ENCODE results near the gene CHRNB1. TPM values are rescaled to one million over a fixed set of nuclear protein-coding genes. Genes with fewer than 3 reads are reported as not detected.

Gene CHRNB1
- polyA plus RNA-seq, 1 donor (not counting 4 experiments of a cell fraction or from before 2014, with no cell fraction given): 22.0 TPM

- Histone ChIP-seq H3K27ac (ENCODE audit: control insufficient read depth, insufficient read depth, low read length) (no peak overlapping the region), H3K9ac (ENCODE audit: control insufficient read depth, extremely low read depth, insufficient read depth, low read length) (no peak overlapping the region), H3K4me3 (ENCODE audit: control insufficient read depth in 2 of 3, extremely low read depth in 1 of 3, insufficient read depth in 2 of 3, low read depth in 1 of 3, low read length in 3 of 3) (no peak overlapping the region), H4K20me1 (ENCODE audit: control insufficient read depth, extremely low read depth, insufficient read depth, low read length) (peaks cover 38% of the 10 kb centered on the region), H2AFZ (ENCODE audit: control insufficient read depth, low read length) (no peak overlapping the region), H3K4me2 (ENCODE audit: control insufficient read depth, extremely low read depth, insufficient read depth, low read depth, low read length) (no peak overlapping the region), H3K36me3 (ENCODE audit: control insufficient read depth in 2 of 2, extremely low read depth in 1 of 2, insufficient read depth in 2 of 2, low read length in 2 of 2) (peaks cover 22 to 23% of the 10 kb centered on the region in 2 experiments), H3K4me1 (ENCODE audit: control insufficient read depth, extremely low read depth, insufficient read depth, low read length) (peaks cover 12% of the 10 kb centered on the region), H3K79me2 (ENCODE audit: control insufficient read depth, insufficient read depth, low read length) (peaks cover 99% of the 10 kb centered on the region), H3K27me3 (ENCODE audit: control insufficient read depth, extremely low read depth, insufficient read depth, low read length) (no peaks in the 10 kb centered on the region), H3K9me3 (ENCODE audit: control insufficient read depth, low read depth, low read length) (no peaks in the 10 kb centered on the region), H3K9me1 (ENCODE audit: control insufficient read depth, extremely low read depth, insufficient read depth, low read length) (peaks cover 4% of the 10 kb centered on the region)
- FAIRE-seq: no peak
- dilution Hi-C loops (cut with MboI; ENCODE audit: extremely low pct_ligation_motif_present, low sequenced_read_pairs): no loop called here
- TF ChIP-seq CTCF (optimal IDR thresholded peaks at IDR 0.05 in 1 of 3, IDR thresholded peaks at IDR 0.05 in 1 of 3, conservative IDR thresholded peaks at IDR 0.05 in 1 of 3; ENCODE audit: extremely low read depth in 1 of 3, insufficient read depth in 2 of 3, low read length in 3 of 3) (no peak), EZH2 (IDR thresholded peaks at IDR 0.05; ENCODE audit: low read length) (no peak)
- no peak for DNase-seq (ENCODE audit: low read depth, low spot score)
Measured at GRCh38 chr17:7491583-7491982, 46.7 kb downstream of the CHRNB1 start.

GRCh38 chr17:7493941-7494340 lies 49.1 kb downstream of the CHRNB1 start:
- peaks cover 40 to 43% of the 10 kb centered on the region in 2 experiments for H3K36me3 ChIP-seq (ENCODE audit: control insufficient read depth in 2 of 2, extremely low read depth in 1 of 2, insufficient read depth in 2 of 2, low read length in 2 of 2)
- no peak for FAIRE-seq

More at GRCh38 chr17:7493941-7494340, 49.1 kb downstream of the CHRNB1 start:
- no peak overlapping the region for H3K4me2 ChIP-seq (ENCODE audit: control insufficient read depth, extremely low read depth, insufficient read depth, low read depth, low read length)
- H3K79me2 ChIP-seq (ENCODE audit: control insufficient read depth, insufficient read depth, low read length): peaks cover 85% of the 10 kb centered on the region
- H3K9me3 ChIP-seq (ENCODE audit: control insufficient read depth, low read depth, low read length): no peaks in the 10 kb centered on the region
- H3K27ac ChIP-seq (ENCODE audit: control insufficient read depth, insufficient read depth, low read length): no peak overlapping the region
- H4K20me1 ChIP-seq (ENCODE audit: control insufficient read depth, extremely low read depth, insufficient read depth, low read length): peaks cover 39% of the 10 kb centered on the region
- no peaks in the 10 kb centered on the region for H3K27me3 ChIP-seq (ENCODE audit: control insufficient read depth, extremely low read depth, insufficient read depth, low read length)
- TF ChIP-seq CTCF (optimal IDR thresholded peaks at IDR 0.05 in 1 of 3, IDR thresholded peaks at IDR 0.05 in 1 of 3, conservative IDR thresholded peaks at IDR 0.05 in 1 of 3; ENCODE audit: extremely low read depth in 1 of 3, insufficient read depth in 2 of 3, low read length in 3 of 3) (no peak), EZH2 (IDR thresholded peaks at IDR 0.05; ENCODE audit: low read length) (no peak)
- no peak for DNase-seq (ENCODE audit: low read depth, low spot score)
- H3K4me3 ChIP-seq (ENCODE audit: control insufficient read depth in 2 of 3, extremely low read depth in 1 of 3, insufficient read depth in 2 of 3, low read depth in 1 of 3, low read length in 3 of 3): no peak overlapping the region
- no peak overlapping the region for H3K9ac ChIP-seq (ENCODE audit: control insufficient read depth, extremely low read depth, insufficient read depth, low read length)
- dilution Hi-C loops (cut with MboI; ENCODE audit: extremely low pct_ligation_motif_present, low sequenced_read_pairs): no loop called here
- no peak overlapping the region for H2AFZ ChIP-seq (ENCODE audit: control insufficient read depth, low read length)
- H3K9me1 ChIP-seq (ENCODE audit: control insufficient read depth, extremely low read depth, insufficient read depth, low read length): peaks cover 4% of the 10 kb centered on the region
- H3K4me1 ChIP-seq (ENCODE audit: control insufficient read depth, extremely low read depth, insufficient read depth, low read length): peaks cover under 1% of the 10 kb centered on the region
